Tibial nerve (tissue), 4 donors: ENCODE measurements around the gene CALB2. TPM values are rescaled to one million over a fixed set of nuclear protein-coding genes. Genes with fewer than 3 reads are reported as not detected.
"Not testable (repeated sequence)": the region's sequence is repeated elsewhere in the genome, so short reads cannot be mapped to it uniquely, and the experiment has no call there.

Experiments
- DNase-seq, 2 donors: peaks; one replicate each; pipeline ENCODE4 v3.0.0-alpha.2; 2019; ENCODE audit warnings: low spot score in 2 of 2
- H3K27ac ChIP-seq, 4 donors: fragments of 200-600 bp; sonication (generic) in 3 of 4; one replicate each; pipeline ENCODE4 v1.5.1; 2017 to 2019; ENCODE audit warnings: mild to moderate bottlenecking in 1 of 4
- H3K27me3 ChIP-seq, 2 donors: fragments of 200-600 bp; sonication (generic) in 1 of 2; one replicate each; pipeline versions ENCODE4 v1.5.1 to v1.6.0; 2017 to 2019
- H3K36me3 ChIP-seq, 3 donors: fragments of 200-600 bp; sonication (generic); one replicate each; pipeline ENCODE4 v1.5.1; 2018 to 2019
- H3K4me1 ChIP-seq, 4 donors: fragments of 200-600 bp; sonication (generic) in 3 of 4; one replicate each; pipeline ENCODE4 v1.5.1; 2017 to 2019
- H3K4me3 ChIP-seq, 4 donors: fragments of 200-600 bp; sonication (generic) in 3 of 4; one replicate each; pipeline ENCODE4 v1.5.1; 2017 to 2019; ENCODE audit warnings: mild to moderate bottlenecking in 1 of 4, moderate library complexity in 1 of 4
- H3K9me3 ChIP-seq, 4 donors: fragments of 200-600 bp; sonication (generic) in 3 of 4; one replicate each; pipeline ENCODE4 v1.5.1; 2017 to 2019
- EP300 ChIP-seq, 2 donors: sonication (generic); formaldehyde crosslinking; IDR thresholded peaks; one replicate each; pipeline ENCODE4 v1.6.1; 2017; ENCODE audit warnings: antibody characterized with exemption in 2 of 2, mild to moderate bottlenecking in 1 of 2
- POLR2A ChIP-seq, 2 donors: fragments of 450-650 bp; IDR thresholded peaks; one replicate each; pipeline ENCODE4 v1.6.1; 2017; ENCODE audit warnings: antibody characterized with exemption in 2 of 2, mild to moderate bottlenecking in 2 of 2, moderate library complexity in 2 of 2
- WGBS, 2 donors: methylation state at CpG; one replicate each; pipeline ENCODE4 v1.1.5; 2018; 5-methylcytosine and 5-hydroxymethylcytosine counted together
- total RNA-seq, 4 donors: library from RNA; depleted of rRNA; stranded (reverse); fragments of >200 nt; gene quantifications; one replicate each; pipeline ENCODE4 v1.1.0, GENCODE V29; 2016
- TF ChIP-seq, protein P1 (sequence below), 5 experiments: fragments of 200-600 bp in 3 of 5; fragments of 450-650 bp in 2 of 5; sonication (generic) in 3 of 5; IDR thresholded peaks; one replicate each; pipeline ENCODE4 v1.5.1; 2016 to 2019; ENCODE audit warnings: antibody characterized with exemption in 5 of 5, mild to moderate bottlenecking in 3 of 5, moderate library complexity in 2 of 5

The CALB2 gene
- total RNA-seq, 4 donors from 2014 or later = 3.5 to 24.7 (median 11.3) TPM

DNA sequence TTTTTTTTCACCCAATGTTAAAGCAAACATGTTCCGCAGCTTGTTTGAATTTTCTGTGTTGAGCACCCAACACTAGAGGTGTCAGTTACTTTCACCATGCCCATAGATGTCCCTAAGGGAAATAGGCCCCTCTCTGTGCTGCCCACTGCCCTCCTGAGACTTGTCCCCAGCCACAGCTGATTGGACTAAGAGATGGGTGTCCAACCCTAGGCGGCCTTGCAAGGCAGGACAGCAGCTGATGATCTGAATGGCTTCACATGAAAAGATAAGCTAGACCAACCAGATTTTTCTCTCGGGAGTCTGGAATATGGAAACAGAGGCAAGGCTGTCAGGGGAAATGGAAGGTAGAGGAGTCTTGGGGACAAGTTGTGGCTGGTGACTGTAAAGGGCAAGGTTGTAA is 6.1 kb upstream of the CALB2 start:
- no peak overlapping the region for H3K27ac ChIP-seq
- no peak for DNase-seq
- H3K4me3 ChIP-seq = no peak overlapping the region
- 91 to 95% methylated on average over 3 of the region's 3 CpGs for WGBS, 2 donors
- peaks cover 0 to 12% of the 10 kb centered on the region in 2 donors for H3K27me3 ChIP-seq
- no peaks in the 10 kb centered on the region for H3K36me3 ChIP-seq
- TF ChIP-seq EP300 (IDR thresholded peaks at IDR 0.05) (no peak), POLR2A (IDR thresholded peaks at IDR 0.05) (no peak)
- TF ChIP-seq, protein P1, sequence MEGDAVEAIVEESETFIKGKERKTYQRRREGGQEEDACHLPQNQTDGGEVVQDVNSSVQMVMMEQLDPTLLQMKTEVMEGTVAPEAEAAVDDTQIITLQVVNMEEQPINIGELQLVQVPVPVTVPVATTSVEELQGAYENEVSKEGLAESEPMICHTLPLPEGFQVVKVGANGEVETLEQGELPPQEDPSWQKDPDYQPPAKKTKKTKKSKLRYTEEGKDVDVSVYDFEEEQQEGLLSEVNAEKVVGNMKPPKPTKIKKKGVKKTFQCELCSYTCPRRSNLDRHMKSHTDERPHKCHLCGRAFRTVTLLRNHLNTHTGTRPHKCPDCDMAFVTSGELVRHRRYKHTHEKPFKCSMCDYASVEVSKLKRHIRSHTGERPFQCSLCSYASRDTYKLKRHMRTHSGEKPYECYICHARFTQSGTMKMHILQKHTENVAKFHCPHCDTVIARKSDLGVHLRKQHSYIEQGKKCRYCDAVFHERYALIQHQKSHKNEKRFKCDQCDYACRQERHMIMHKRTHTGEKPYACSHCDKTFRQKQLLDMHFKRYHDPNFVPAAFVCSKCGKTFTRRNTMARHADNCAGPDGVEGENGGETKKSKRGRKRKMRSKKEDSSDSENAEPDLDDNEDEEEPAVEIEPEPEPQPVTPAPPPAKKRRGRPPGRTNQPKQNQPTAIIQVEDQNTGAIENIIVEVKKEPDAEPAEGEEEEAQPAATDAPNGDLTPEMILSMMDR (IDR thresholded peaks at IDR 0.05) = no peak
- no peaks in the 10 kb centered on the region for H3K4me1 ChIP-seq
- H3K9me3 ChIP-seq = no peaks in the 10 kb centered on the region

- peaks cover 0 to 16% of the 10 kb centered on the region in 2 donors for H3K27me3 ChIP-seq
- 61 to 76% methylated on average over 1 of the region's 1 CpG for WGBS, 2 donors
- H3K36me3 ChIP-seq = no peaks in the 10 kb centered on the region
- H3K27ac ChIP-seq = no peak overlapping the region
- H3K4me3 ChIP-seq = no peak overlapping the region
- TF ChIP-seq EP300 (IDR thresholded peaks at IDR 0.05) = no peak
- TF ChIP-seq, protein P1 (IDR thresholded peaks at IDR 0.05) = no peak
- H3K4me1 ChIP-seq = peaks cover 0 to 4% (median 0%) of the 10 kb centered on the region in 4 donors
- DNase-seq = no peak
- H3K9me3 ChIP-seq = no peaks in the 10 kb centered on the region
Observed at GRCh38 chr16:71352963-71353460, 5.5 kb upstream of the CALB2 start.

- no peaks in the 10 kb centered on the region for H3K9me3 ChIP-seq
- H3K4me3 ChIP-seq = no peak overlapping the region
- no peak overlapping the region for H3K27ac ChIP-seq
- 48 to 59% methylated on average over 5 of the region's 5 CpGs for WGBS, 2 donors
- H3K27me3 ChIP-seq = peaks cover 0 to 18% of the 10 kb centered on the region in 2 donors
- no peak for DNase-seq
- no peak for TF ChIP-seq POLR2A (IDR thresholded peaks at IDR 0.05)
- TF ChIP-seq EP300 (IDR thresholded peaks at IDR 0.05) = no peak
- TF ChIP-seq, protein P1 (IDR thresholded peaks at IDR 0.05) = no peak
- H3K4me1 ChIP-seq = peaks cover 0 to 12% (median 1%) of the 10 kb centered on the region in 4 donors
- H3K36me3 ChIP-seq = no peaks in the 10 kb centered on the region
Observed at GRCh38 chr16:71353736-71354135, 4.8 kb upstream of the CALB2 start.

DNA sequence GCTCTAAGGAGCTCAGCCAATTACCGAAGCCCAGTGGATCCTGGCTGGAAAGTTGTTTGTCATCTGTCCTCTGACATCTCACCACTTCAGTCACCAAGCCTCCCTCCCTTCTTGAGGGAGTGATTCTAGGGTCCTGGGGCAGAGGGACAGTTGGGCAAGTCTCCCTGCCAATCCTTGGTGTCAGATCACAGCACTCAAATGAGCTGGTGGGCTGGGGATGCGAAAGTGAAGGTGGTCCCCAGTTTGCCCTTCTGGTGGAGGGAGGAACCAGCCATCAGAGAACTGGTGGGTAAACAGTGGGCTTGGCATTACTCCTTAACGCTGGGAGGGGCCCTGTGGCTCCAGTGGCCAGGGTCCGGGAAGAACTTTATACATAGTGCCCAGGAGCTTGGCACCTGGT is 4.4 kb upstream of the CALB2 start:
- 81 to 90% methylated on average over 4 of the region's 4 CpGs for WGBS, 2 donors
- H3K36me3 ChIP-seq = no peaks in the 10 kb centered on the region

DNA sequence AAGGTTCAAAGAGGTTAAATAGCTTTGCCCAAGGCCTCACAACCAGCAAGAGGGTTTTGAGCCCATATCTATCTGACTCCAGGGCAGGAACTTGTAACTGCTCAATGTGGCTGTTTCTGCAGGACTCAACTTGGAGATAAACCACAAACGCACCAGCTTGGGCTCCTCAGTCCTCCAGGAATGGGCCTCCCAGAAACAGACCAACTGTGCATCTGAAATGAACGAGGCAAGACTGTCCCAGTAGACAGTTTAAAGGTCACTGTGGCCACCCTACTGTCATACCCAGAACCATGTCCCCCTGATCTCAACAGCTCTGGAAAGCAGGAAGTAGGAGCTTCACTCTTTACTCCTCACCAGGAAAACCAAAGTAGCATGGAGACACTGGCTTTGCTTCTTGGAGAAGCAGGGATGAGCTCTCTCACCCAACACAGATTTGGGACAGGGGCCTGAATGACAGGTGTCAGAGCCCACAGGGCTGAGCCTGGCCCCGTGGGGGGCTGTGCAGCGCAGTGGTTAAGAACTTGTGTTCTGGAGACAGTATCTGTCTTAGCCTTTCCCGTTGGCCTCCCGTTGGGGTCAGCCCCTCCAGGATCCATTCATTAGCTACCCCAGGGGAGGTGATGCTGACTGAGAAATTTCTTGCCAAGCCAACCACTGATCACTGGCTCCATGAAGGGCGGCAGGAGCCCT is 2.3 kb upstream of the CALB2 start:
- WGBS, 2 donors = 76 to 81% methylated on average over 7 of the region's 7 CpGs
- no peak for DNase-seq
- Histone ChIP-seq H3K9me3 (no peaks in the 10 kb centered on the region), H3K36me3 (no peaks in the 10 kb centered on the region), H3K27me3 (peaks cover 0 to 32% of the 10 kb centered on the region in 2 donors), H3K4me1 (peaks cover 0 to 14% (median 3%) of the 10 kb centered on the region in 4 donors), H3K4me3 (no peak overlapping the region), H3K27ac (no peak overlapping the region)
- no peak for TF ChIP-seq EP300 (IDR thresholded peaks at IDR 0.05)
- no peak for TF ChIP-seq POLR2A (IDR thresholded peaks at IDR 0.05)
- TF ChIP-seq, protein P1 (IDR thresholded peaks at IDR 0.05) = no peak

More for the DNA sequence above, 4.4 kb upstream of the CALB2 start:
- peaks cover 0 to 22% of the 10 kb centered on the region in 2 donors for H3K27me3 ChIP-seq
- H3K27ac ChIP-seq = no peak overlapping the region
- H3K4me1 ChIP-seq = peaks cover 0 to 14% (median 3%) of the 10 kb centered on the region in 4 donors
- no peak for TF ChIP-seq POLR2A (IDR thresholded peaks at IDR 0.05)
- TF ChIP-seq, protein P1 (IDR thresholded peaks at IDR 0.05) = no peak
- TF ChIP-seq EP300 (IDR thresholded peaks at IDR 0.05) = no peak
- H3K9me3 ChIP-seq = no peaks in the 10 kb centered on the region
- DNase-seq = no peak
- H3K4me3 ChIP-seq = no peak overlapping the region

DNA sequence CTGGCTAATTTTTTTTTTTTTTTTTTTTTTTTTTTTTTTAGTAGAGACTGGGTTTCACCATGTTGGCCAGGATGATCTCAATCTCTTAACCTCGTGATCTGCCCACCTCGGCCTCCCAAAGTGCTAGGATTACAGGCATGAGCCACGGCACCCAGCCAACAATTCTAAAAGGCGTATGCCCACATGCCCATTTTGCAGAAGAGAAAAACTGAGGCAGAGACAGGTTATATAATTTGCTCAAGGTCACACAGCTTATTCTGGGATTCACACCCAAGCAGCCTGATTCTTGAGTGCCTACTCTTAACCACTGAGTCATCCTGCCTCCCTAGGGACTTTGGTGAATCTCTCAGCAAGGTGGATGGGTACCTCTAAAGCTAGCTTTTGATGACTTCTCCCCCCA is 1.6 kb upstream of the CALB2 start:
- H3K9me3 ChIP-seq, H3K4me3 ChIP-seq, H3K36me3 ChIP-seq, H3K27ac ChIP-seq, DNase-seq: not testable (repeated sequence)
- H3K27me3 ChIP-seq = peaks cover 0 to 32% of the 10 kb centered on the region in 2 donors
- H3K4me1 ChIP-seq = peaks cover 0 to 14% (median 3%) of the 10 kb centered on the region in 4 donors
- WGBS, 2 donors = 76 to 78% methylated on average over 4 of the region's 4 CpGs
